NCI-H2029 (cell line): Measurements from ENCODE around the gene BORCS5.
A peak's percentile ranks its signal among the peaks of the same experiment; 100 is the strongest.

Source experiments
- DNase-seq: peaks from one replicate; lab custom pipeline; 2025; lab: John Stamatoyannopoulos, UW

Gene BORCS5

DNA sequence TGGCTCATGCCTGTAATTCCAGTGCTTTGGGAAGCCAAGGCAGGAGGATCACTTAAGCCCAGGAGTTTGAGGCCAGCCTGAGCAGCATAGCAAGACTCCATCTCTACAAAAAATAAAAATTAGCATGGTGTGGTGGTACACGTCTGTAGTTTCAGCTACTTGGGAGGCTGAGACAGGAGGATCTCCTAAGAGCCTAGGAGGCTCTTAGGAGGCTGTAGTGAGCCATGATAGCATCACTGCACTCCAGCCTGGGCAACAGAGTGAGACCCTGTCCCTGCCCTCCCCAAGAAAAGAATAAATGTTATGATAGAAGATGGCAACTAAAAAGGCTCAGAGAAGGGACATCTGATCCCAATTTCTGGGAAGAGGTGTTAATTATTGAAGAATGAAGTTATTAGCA, 3.6 kb upstream of the BORCS5 start:
- no peak for DNase-seq

DNA sequence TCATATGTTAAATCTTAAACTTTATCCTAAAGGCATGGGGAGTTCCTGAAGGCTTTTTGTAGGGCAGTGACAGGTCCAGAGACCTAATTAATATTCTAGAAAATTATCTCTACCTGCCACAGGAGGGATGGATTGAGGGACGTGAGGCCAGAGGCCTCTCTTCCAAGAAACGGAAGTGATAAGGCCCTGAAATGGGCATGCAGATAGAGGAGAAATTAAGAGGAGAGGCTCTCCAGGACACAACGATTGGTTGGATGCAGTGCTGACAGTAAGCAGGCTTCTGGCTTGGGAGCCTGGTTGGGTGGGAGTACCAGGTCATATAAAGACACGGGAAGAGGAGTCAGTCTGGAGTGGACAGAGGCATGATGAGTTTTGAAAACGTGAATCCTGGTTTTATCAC, 3.1 kb upstream of the BORCS5 start:
- DNase-seq, result no peak

DNA sequence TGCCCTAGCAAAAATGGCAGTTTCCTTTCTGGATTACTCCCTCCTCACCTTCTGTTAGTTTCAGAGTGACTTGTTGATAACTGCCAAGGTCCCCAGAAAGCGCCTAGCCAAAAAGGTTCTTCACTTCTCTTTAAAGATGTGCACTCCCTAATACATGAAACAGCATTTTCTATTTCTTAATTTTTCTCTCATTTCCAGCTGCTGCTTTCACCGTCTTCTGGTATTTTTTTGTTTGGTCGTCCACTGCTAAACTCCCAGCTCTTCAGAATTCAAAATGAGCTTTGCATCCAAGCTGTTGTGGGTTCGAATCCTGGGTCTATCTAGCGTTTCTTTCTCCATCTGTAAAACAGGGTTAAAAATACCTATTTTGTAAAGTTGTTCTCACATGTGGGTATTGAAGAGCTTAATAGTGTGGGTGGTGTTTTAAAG, 397 bp upstream of the BORCS5 start:
- no peak for DNase-seq

GRCh38 chr12:12357719-12358461, 1.0 kb downstream of the BORCS5 start:
- DNase-seq, result peak; percentile 18

DNA sequence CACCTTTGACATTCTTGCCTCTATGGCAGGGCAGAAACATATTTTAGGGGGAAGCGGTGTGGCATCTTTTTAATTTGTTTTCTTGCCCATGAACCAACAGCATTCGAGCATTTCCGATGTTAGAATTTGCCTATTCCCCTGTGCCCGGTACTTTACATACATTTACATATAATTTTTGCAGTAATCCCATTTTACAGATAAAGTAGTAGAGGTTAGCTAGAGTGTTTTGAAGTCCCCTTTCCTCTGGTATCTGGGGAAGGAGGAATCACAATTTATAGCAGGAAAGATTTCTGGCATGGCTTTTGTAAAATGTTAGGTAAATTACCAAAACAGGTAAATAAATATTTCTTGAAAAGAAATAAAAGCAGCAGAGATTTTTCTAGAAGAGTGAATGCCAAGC, 1.6 kb downstream of the BORCS5 start:
- DNase-seq, result no peak

- DNase-seq, result no peak
These were observed 8.0 kb downstream of the BORCS5 start for GRCh38 chr12:12364787-12365445.

DNA sequence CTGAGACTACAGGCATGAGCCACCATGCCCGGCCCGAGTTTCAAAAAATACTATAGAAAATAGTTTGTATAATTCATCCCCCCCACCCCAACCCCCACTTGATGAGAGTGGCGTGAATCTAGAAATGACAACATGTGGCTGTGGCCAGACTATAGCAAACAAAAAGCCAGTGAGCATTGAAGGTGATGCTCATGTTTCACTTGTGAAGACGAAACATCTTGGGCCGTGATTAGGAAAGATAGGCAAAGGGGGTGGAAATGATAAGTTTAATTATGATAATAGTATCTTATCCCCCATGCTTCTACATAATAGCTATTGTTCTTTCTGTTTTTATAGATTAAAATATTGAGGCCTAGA, 8.5 kb downstream of the BORCS5 start:
- no peak for DNase-seq

DNA sequence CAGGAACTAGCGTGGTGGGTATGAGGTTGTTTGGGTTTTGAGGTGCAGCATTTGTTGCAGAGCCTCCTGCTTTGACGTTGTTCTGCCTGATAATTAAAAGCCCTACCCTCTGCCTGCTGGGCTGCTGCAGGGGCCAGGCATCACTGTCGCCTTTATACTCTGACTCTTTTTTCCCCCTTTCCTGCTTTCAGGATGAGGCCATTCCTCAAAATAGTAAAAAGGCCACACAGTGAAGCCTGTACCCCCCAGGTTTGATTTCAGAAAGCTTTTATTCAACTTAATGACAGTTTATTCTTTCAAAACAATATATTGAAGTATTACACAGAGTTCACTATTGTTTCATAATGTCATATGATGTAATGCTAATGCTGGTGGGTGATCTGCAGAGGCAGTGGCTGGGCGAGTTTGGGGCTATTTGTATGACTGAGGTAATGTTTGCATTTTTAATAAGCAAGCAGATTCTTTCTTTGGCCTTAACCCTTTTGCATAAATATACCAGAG, 9.1 kb downstream of the BORCS5 start:
- DNase-seq, result no peak

- no peak for DNase-seq
These were observed 10.0 kb downstream of the BORCS5 start for GRCh38 chr12:12366701-12367481.

DNA sequence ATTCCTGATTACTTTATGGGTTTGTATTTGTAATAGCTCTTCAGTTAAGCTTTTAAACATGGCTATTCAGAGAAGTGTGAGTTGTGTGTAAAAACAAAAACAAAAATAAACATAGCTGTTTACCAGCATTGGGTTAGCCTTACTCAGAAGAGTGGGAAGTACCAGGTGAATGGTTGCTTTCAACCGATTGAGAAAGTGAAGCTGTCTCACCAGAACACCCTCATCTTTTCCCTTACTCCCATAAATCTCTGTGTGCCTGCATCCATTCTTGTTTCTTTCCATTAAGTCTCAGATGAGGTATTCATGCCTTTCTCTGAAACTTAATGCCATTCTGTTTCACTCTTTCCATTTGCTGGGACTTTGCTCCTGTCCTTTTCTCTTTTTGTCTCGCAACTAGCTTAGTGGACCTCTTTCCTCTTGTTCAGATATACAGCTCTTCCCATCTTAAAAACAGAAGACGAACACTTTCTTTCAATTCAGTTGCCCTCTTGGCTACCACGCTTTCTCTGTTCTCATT, 10.7 kb downstream of the BORCS5 start:
- DNase-seq, result no peak

- no peak for DNase-seq
These were observed 16.3 kb downstream of the BORCS5 start for GRCh38 chr12:12372946-12373722.

DNA sequence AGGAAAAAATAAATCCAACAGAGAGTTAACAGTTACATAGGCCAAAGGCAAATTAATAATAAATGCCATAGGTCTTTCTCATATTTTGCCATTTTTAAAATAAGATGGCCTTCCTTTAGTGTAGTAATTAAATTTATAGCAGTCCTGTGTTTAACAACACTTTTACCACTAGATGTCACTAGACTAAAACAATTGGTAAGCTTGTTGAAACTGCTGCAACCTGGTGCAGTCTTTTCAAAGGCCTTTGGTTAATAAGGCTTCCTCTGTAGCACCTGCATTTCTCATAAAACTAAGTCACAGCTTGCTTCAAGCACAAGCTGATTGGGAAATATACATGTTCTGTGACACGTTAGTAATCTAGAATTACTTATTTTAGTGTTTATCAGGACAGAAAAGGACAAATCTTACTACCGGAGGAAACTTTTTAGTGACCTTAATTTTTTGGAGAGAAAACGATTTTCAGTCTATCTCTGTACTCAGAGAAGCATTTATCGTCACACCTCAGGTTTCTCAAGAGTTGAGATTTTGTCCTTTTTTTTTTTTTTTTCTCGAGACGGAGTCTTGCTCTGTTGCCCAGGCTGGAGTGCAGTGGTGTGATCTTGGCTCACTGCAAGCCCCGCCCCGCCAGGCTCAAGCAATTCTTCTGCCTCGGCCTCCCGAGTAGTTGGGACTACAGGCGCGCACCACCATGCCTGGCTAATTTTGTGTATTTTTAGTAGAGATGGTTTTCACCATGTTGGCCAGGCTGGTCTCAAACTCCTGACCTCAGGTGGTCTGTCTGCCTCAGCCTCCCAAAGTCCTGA, 20.0 kb downstream of the BORCS5 start:
- peak; percentile 87 for DNase-seq

GRCh38 chr12:12378616-12379015, 21.7 kb downstream of the BORCS5 start:
- no peak for DNase-seq

DNA sequence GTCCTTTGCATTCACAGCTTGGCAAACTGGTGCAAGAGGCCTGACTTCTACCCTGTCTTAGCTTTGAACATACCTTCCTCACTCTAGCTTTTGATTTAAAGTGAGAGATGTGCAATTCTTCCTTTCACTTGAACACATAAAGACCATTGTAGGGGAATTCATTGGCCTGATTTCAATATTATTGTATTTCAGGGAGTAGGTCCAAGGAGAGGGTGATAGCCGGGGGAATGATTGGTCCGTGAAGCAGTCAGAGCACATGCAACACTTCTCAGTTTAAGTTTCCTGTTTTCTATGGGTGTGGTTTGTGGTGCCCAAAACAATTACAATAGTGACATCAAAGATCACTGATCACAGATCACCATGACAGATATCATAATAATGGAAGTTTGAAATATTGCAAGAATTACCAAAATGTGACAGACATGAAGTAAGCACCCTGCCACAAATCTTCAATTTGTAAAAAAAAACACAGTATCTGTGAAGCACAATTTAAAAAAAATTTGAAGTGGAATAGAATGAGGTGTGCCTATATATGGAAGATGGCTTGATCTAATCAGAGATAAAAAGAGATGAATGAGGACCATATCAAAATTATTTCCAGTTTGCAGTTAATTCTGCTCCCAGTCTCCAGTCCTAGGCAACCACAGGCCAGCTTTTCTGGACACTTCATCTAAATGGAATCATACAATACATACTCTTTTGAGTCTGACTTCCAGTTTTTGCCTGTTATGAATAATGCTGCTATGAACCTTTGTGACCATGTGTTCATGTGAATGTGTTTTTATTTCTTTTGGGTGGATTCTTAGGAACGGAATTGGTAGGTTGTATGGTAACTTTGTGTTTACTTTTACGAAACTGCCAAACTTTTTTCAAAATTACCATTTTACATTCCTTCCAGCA, 23.2 kb downstream of the BORCS5 start:
- no peak for DNase-seq

DNA sequence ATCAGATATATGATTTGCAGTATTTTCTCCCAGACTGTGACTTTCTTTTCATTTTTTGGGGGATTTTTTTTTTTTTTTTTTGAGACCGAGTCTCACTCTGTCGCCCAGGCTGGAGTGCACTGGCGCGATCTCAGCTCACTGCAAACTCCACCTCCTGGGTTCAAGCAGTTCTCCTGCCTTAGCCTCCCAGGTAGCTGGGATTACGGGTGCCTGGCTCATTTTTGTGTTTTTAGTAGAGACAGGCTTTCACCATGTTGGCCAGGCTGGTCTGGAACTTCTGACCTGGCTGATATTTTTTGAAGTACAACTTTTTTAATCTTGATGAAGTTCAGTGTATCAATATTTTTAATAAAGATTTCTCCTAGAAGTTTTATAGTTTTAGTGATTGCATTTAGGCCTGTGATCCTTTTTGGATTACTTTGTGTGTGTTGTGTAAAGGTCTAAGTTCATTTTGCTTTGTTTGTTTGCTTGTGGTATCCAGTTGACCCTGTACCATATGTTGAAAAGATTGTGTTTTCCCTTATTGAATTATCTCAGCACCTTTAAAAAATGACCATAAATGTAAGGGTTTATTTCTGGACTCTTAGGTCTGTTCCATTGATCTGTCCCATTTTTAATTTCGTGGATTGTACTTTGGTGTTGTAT, 24.2 kb downstream of the BORCS5 start:
- no peak for DNase-seq

DNA sequence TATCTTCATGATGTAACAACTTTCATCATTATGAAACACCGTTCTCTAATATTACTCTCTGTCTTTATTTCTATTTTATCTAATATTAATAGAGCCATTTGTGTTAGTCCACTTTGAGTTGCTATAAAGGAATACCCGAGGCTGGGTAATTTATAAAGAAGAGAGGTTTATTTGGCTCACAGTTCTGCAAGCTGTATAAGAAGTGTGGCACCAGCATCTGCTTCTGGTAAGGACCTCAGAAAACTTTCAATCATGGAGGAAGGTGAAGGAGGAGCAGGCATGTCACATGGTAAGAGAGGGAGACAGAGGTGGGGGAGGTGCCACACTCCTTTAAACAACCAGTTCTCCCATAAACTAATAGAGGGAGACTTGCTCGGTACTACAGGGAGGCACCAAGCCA, 25.1 kb downstream of the BORCS5 start:
- DNase-seq, result no peak

- no peak for DNase-seq
These were observed 27.9 kb downstream of the BORCS5 start for GRCh38 chr12:12384571-12385340.

- no peak for DNase-seq
These were observed 30.6 kb downstream of the BORCS5 start for GRCh38 chr12:12387501-12387900.

DNA sequence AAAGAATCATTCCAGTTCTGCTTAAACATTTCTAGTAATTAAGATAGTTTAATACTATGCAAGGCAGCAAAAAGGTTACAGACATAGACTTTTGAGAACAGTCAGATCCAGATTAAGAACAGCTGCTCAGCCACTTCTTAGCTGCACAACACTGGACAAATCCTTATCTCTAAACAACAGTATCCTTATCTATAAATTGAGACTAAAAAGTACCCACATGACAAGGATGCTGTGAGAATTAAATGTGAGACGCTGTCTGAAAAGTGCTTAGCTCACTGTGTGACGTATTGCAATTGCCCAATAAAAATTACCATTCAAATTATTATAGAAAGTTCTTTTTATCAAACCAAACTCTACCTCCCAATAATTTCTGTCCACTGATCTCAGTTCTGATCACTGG, 35.5 kb downstream of the BORCS5 start:
- DNase-seq, result no peak
